NCI-H2029 treated with DMSO at 0.1 percent for 48 hours (cell line): Measurements from ENCODE around the gene TBC1D9B.

ENCODE experiments used
- DNase-seq: peaks from one replicate; lab custom pipeline; 2025; lab: John Stamatoyannopoulos, UW

Gene TBC1D9B

GRCh38 chr5:179907556-179908324 lies at the start of gene TBC1D9B:
Gene TBC1D9B (minus strand): TSS chr5:179907897. CDS start chr5:179907821, 76 bp downstream.
- no peak for DNase-seq

- DNase-seq = no peak
Measured at GRCh38 chr5:179955630-179956029, 47.9 kb upstream of the TBC1D9B start.

GRCh38 chr5:179955062-179955461 lies 47.4 kb upstream of the TBC1D9B start:
- no peak for DNase-seq

GRCh38 chr5:179954434-179954833 lies 46.7 kb upstream of the TBC1D9B start:
- DNase-seq = no peak

- DNase-seq = no peak
Measured at GRCh38 chr5:179953987-179954386, 46.3 kb upstream of the TBC1D9B start.

- no peak for DNase-seq
Measured at GRCh38 chr5:179936976-179937681, 29.4 kb upstream of the TBC1D9B start.

GRCh38 chr5:179930788-179931473 lies 23.2 kb upstream of the TBC1D9B start:
- DNase-seq = no peak

- no peak for DNase-seq
Measured at GRCh38 chr5:179927824-179928223, 20.1 kb upstream of the TBC1D9B start.

- DNase-seq = no peak
Measured at GRCh38 chr5:179926657-179927056, 19.0 kb upstream of the TBC1D9B start.

GRCh38 chr5:179923436-179923835 lies 15.7 kb upstream of the TBC1D9B start:
- DNase-seq = no peak

- DNase-seq = no peak
Measured at GRCh38 chr5:179920175-179920574, 12.5 kb upstream of the TBC1D9B start.

- DNase-seq = no peak
Measured at GRCh38 chr5:179919487-179920060, 11.9 kb upstream of the TBC1D9B start.

- DNase-seq = no peak
Measured at GRCh38 chr5:179918742-179919486, 11.2 kb upstream of the TBC1D9B start.

- DNase-seq = no peak
Measured at GRCh38 chr5:179916523-179916922, 8.8 kb upstream of the TBC1D9B start.

GRCh38 chr5:179915406-179915935 lies 7.8 kb upstream of the TBC1D9B start:
- no peak for DNase-seq

GRCh38 chr5:179914032-179914755 lies 6.5 kb upstream of the TBC1D9B start:
- no peak for DNase-seq

GRCh38 chr5:179913461-179913860 lies 5.8 kb upstream of the TBC1D9B start:
- no peak for DNase-seq

- DNase-seq = no peak
Measured at GRCh38 chr5:179912951-179913350, 5.3 kb upstream of the TBC1D9B start.

- no peak for DNase-seq
Measured at GRCh38 chr5:179912386-179912785, 4.7 kb upstream of the TBC1D9B start.

- no peak for DNase-seq
Measured at GRCh38 chr5:179909224-179909623, 1.5 kb upstream of the TBC1D9B start.

- no peak for DNase-seq
Measured at GRCh38 chr5:179908528-179908927, 831 bp upstream of the TBC1D9B start.
